ENCODE data around the gene TAS2R5.
"Not testable (repeated sequence)": the region's sequence is repeated elsewhere in the genome, so short reads cannot be mapped to it uniquely, and the experiment has no call there.

The TAS2R5 gene, protein sequence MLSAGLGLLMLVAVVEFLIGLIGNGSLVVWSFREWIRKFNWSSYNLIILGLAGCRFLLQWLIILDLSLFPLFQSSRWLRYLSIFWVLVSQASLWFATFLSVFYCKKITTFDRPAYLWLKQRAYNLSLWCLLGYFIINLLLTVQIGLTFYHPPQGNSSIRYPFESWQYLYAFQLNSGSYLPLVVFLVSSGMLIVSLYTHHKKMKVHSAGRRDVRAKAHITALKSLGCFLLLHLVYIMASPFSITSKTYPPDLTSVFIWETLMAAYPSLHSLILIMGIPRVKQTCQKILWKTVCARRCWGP

DNA sequence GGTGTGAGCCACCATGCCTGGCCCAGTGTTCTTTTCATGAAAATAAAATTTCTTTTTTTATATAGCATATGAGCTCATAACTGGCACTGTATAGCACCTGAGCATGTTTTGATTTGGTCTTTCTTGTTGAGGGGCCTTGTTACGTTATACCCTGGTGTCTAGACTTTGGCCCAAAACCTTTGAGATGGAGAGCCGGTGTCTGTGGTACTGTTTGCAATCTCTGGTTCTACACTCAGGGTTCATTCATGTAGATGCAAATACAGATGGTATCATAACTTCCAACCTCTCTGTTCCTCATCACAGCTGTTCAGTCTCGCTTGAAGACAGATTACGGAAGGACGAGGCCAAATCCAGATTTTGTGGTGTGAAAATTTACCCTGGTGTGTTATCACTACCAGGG lies at the start of gene TAS2R5:
Gene TAS2R5 (plus strand): TSS at position 301 of the 400 bp plus-strand sequence. CDS start 145 bp downstream, outside the sequence.
- no peak for DNase-seq (ENCODE audit: low spot score)
- in situ Hi-C loops (cut with MboI; ENCODE audit: low sequenced_read_pairs, unreplicated experiment), result no loop called here
- TF ChIP-seq, protein P1, sequence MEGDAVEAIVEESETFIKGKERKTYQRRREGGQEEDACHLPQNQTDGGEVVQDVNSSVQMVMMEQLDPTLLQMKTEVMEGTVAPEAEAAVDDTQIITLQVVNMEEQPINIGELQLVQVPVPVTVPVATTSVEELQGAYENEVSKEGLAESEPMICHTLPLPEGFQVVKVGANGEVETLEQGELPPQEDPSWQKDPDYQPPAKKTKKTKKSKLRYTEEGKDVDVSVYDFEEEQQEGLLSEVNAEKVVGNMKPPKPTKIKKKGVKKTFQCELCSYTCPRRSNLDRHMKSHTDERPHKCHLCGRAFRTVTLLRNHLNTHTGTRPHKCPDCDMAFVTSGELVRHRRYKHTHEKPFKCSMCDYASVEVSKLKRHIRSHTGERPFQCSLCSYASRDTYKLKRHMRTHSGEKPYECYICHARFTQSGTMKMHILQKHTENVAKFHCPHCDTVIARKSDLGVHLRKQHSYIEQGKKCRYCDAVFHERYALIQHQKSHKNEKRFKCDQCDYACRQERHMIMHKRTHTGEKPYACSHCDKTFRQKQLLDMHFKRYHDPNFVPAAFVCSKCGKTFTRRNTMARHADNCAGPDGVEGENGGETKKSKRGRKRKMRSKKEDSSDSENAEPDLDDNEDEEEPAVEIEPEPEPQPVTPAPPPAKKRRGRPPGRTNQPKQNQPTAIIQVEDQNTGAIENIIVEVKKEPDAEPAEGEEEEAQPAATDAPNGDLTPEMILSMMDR (IDR thresholded peaks at IDR 0.05; ENCODE audit: borderline replicate concordance, control extremely low read depth, extremely low read depth, insufficient read depth, missing control alignments), result no peak

DNA sequence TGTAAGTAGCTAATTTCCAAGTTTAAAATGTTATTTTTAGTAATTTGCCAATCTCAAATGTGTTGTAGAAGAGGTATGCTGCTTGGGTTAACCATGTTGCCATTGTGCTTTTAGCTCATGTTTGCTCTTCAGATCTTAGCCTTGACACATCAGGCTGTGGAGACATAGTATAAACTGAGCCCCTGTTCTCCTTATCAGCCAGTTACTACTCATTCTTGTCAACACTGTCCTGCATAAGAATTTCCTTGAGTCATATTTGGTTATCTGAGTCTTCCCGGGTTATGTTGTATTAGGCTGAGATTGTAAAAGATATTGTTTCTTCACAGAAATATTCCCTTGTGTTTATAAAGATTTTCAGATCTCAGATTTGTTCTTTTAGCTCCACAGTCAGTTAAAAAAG lies 47.8 kb upstream of the TAS2R5 start:
- in situ Hi-C loops (cut with MboI; ENCODE audit: low sequenced_read_pairs, unreplicated experiment), result no loop called here
- TF ChIP-seq, protein P1 (IDR thresholded peaks at IDR 0.05; ENCODE audit: borderline replicate concordance, control extremely low read depth, extremely low read depth, insufficient read depth, missing control alignments), result no peak
- DNase-seq (ENCODE audit: low spot score), result no peak

DNA sequence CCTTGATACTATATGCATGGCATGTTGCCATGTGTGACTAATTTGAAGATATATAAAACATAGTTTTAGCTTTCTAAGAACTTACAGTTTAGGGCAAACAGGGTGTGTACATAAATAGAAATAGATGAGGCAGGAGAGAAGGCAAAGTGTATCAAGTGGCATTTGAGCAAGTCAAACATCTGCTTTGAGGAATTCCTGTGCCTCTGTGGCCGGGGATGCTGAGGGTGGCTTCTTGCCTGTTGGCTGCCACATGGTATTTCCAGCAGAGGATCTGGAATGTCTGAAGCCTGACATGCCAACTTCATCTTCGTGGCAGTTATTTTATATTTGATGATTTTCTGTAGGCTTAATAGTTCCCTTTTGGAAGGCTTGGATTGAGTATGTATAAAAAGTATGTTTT lies 45.9 kb upstream of the TAS2R5 start:
- DNase-seq (ENCODE audit: low spot score), result no peak
- in situ Hi-C loops (cut with MboI; ENCODE audit: low sequenced_read_pairs, unreplicated experiment), result no loop called here
- TF ChIP-seq, protein P1 (IDR thresholded peaks at IDR 0.05; ENCODE audit: borderline replicate concordance, control extremely low read depth, extremely low read depth, insufficient read depth, missing control alignments), result no peak

DNA sequence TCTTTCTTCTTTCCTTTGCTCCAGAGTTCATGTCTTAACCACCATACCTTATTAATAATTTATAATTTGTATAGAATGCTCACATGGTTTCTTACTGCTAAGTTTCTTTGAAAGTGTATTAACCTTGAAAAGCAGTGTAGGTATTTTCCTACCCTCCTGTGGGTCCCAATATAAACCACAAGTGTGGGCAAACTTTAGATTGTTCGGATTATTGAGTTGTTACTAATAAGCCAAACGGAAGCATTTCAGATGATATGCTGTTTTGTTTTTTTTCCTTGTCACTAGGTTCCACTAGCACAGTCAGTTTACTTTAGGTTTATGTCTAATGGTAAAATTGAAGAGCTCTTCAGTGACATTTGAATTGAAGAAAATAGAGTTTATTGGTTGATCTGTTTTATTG lies 41.6 kb upstream of the TAS2R5 start:
- in situ Hi-C loops (cut with MboI; ENCODE audit: low sequenced_read_pairs, unreplicated experiment), result no loop called here
- TF ChIP-seq, protein P1 (IDR thresholded peaks at IDR 0.05; ENCODE audit: borderline replicate concordance, control extremely low read depth, extremely low read depth, insufficient read depth, missing control alignments), result no peak
- no peak for DNase-seq (ENCODE audit: low spot score)

DNA sequence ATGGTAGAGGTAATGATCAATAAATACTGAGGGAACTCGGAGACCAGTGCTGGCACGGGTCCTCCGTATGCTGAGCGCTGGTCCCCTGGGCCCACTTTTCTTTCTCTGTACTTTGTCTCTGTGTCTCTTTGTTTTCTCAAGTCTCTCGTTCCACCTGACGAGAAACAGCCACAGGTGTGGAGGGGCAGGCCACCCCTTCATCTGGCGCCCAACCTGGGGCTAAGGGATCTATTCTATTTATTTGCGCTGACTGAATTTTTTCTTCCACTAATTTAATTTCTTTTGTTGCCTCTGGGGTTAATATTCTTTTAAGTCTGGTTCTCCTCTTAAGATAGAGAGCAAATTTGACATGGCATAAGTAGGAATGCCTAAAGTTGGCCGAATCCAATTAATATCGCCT lies 38.1 kb upstream of the TAS2R5 start:
- in situ Hi-C loops (cut with MboI; ENCODE audit: low sequenced_read_pairs, unreplicated experiment); DNase-seq (ENCODE audit: low spot score): not testable (repeated sequence)

DNA sequence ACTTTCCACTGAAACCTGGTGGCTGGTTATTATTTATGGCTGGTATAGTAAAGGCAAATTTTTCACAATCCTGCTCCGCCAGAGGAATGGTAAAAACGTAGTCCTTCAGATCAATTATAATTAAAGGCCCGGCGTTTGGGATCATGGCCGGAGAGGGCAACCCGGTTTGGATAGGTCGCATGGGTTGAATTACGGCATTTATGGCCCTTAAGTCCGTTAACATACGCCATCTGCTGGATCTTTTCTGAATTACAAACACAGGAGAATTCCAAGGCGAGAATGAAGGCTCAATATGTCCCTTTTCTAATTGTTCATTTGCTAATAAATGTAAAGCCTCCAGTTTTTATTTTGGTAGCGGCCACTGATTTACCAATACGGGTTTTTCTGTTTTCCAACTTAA lies 37.4 kb upstream of the TAS2R5 start:
- TF ChIP-seq, protein P1 (IDR thresholded peaks at IDR 0.05; ENCODE audit: borderline replicate concordance, control extremely low read depth, extremely low read depth, insufficient read depth, missing control alignments), result no peak
- in situ Hi-C loops (cut with MboI; ENCODE audit: low sequenced_read_pairs, unreplicated experiment), result no loop called here
- DNase-seq (ENCODE audit: low spot score), result no peak

DNA sequence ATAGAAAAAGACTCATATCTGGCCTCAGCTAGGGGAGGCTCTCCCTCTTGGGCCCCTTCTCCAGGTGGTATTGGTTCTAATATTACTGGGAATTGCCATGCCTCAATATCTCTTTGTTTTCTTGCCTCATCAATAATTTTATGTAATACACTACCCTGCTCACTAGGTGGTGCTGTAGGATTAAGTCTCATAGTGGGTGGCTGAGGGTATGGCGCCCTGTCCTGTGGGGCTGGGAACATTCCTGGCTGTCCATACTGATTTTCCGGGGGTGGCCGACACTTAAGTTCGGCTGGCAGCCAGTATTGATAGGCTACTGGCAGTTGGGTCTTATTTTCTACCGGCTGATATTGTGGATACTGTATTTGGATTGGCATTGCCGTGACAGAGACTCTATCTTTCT lies 35.1 kb upstream of the TAS2R5 start:
- DNase-seq (ENCODE audit: low spot score), result no peak
- TF ChIP-seq, protein P1 (IDR thresholded peaks at IDR 0.05; ENCODE audit: borderline replicate concordance, control extremely low read depth, extremely low read depth, insufficient read depth, missing control alignments), result peak; percentile 30
- in situ Hi-C loops (cut with MboI; ENCODE audit: low sequenced_read_pairs, unreplicated experiment), result no loop called here

All from GM13976 (cell line).